ENCODE data around the gene MCTP1.

The MCTP1 gene

GRCh38 chr5:95009812-95010211 is 275.1 kb downstream of the MCTP1 start:
- Histone ChIP-seq H3K9ac (ENCODE audit: low read depth, low read length, poor library complexity, severe bottlenecking) (no peak overlapping the region), H3K36me3 (ENCODE audit: insufficient read depth, low read length) (peaks cover 7% of the 10 kb centered on the region; the same call in 1 of the 2 replicates), H4K20me1 (ENCODE audit: insufficient read depth, low read length, poor library complexity, severe bottlenecking) (no peaks in the 10 kb centered on the region), H3K79me2 (ENCODE audit: insufficient read depth, low read length) (no peaks in the 10 kb centered on the region), H3K9me3 (ENCODE audit: insufficient read depth, low read depth, low read length) (peaks cover 11% of the 10 kb centered on the region; the same call in 1 of the 2 replicates), H3K4me1 (ENCODE audit: insufficient read depth, low read length, poor library complexity, severe bottlenecking) (no peaks in the 10 kb centered on the region), H3K4me2 (ENCODE audit: low read depth, low read length, poor library complexity, severe bottlenecking) (no peak overlapping the region), H3K4me3 (ENCODE audit: low read length, poor library complexity, severe bottlenecking) (no peak overlapping the region), H3K27me3 (ENCODE audit: insufficient read depth, low read length, poor library complexity, severe bottlenecking) (no peaks in the 10 kb centered on the region), H3K9me2 (replicated peaks; ENCODE audit: low read depth, low read length) (no peaks in the 10 kb centered on the region), H3F3A (ENCODE audit: low read depth) (no peaks in the 10 kb centered on the region), H2AFZ (ENCODE audit: low read length) (no peak overlapping the region)
- TF ChIP-seq CTCF (conservative IDR thresholded peaks at IDR 0.05; ENCODE audit: low read length): no peak
- TF ChIP-seq EZH2phosphoT487 (IDR thresholded peaks at IDR 0.05; ENCODE audit: borderline replicate concordance): no peak

- Histone ChIP-seq H3K27me3 (ENCODE audit: insufficient read depth, low read length, poor library complexity, severe bottlenecking) (no peaks in the 10 kb centered on the region), H3K79me2 (ENCODE audit: insufficient read depth, low read length) (no peaks in the 10 kb centered on the region), H3K9me3 (ENCODE audit: insufficient read depth, low read depth, low read length) (peaks cover 22% of the 10 kb centered on the region; the same call in 1 of the 2 replicates), H3K36me3 (ENCODE audit: insufficient read depth, low read length) (peaks cover 7% of the 10 kb centered on the region; the same call in 1 of the 2 replicates), H3K4me1 (ENCODE audit: insufficient read depth, low read length, poor library complexity, severe bottlenecking) (no peaks in the 10 kb centered on the region), H4K20me1 (ENCODE audit: insufficient read depth, low read length, poor library complexity, severe bottlenecking) (no peaks in the 10 kb centered on the region), H3K4me3 (ENCODE audit: low read length, poor library complexity, severe bottlenecking) (no peak overlapping the region), H3K4me2 (ENCODE audit: low read depth, low read length, poor library complexity, severe bottlenecking) (no peak overlapping the region), H3K9me2 (replicated peaks; ENCODE audit: low read depth, low read length) (no peaks in the 10 kb centered on the region), H2AFZ (ENCODE audit: low read length) (no peak overlapping the region), H3F3A (ENCODE audit: low read depth) (no peaks in the 10 kb centered on the region), H3K9ac (ENCODE audit: low read depth, low read length, poor library complexity, severe bottlenecking) (no peak overlapping the region)
- TF ChIP-seq CTCF (conservative IDR thresholded peaks at IDR 0.05; ENCODE audit: low read length): no peak
- no peak for TF ChIP-seq EZH2phosphoT487 (IDR thresholded peaks at IDR 0.05; ENCODE audit: borderline replicate concordance)
These were observed 276.8 kb downstream of the MCTP1 start for GRCh38 chr5:95007921-95008597.

- H3K27me3 ChIP-seq (ENCODE audit: insufficient read depth, low read length, poor library complexity, severe bottlenecking): no peaks in the 10 kb centered on the region
- H3K9ac ChIP-seq (ENCODE audit: low read depth, low read length, poor library complexity, severe bottlenecking): no peak overlapping the region
These were observed 279.1 kb downstream of the MCTP1 start for GRCh38 chr5:95005811-95006210.

More at GRCh38 chr5:95005811-95006210, 279.1 kb downstream of the MCTP1 start:
- Histone ChIP-seq H3F3A (ENCODE audit: low read depth) (no peaks in the 10 kb centered on the region), H3K4me1 (ENCODE audit: insufficient read depth, low read length, poor library complexity, severe bottlenecking) (no peaks in the 10 kb centered on the region), H3K79me2 (ENCODE audit: insufficient read depth, low read length) (no peaks in the 10 kb centered on the region), H3K4me2 (ENCODE audit: low read depth, low read length, poor library complexity, severe bottlenecking) (no peak overlapping the region), H3K9me3 (ENCODE audit: insufficient read depth, low read depth, low read length) (peaks cover 22% of the 10 kb centered on the region; the same call in 1 of the 2 replicates), H3K9me2 (replicated peaks; ENCODE audit: low read depth, low read length) (no peaks in the 10 kb centered on the region), H3K36me3 (ENCODE audit: insufficient read depth, low read length) (peaks cover 2% of the 10 kb centered on the region; the same call in 1 of the 2 replicates), H3K4me3 (ENCODE audit: low read length, poor library complexity, severe bottlenecking) (no peak overlapping the region), H4K20me1 (ENCODE audit: insufficient read depth, low read length, poor library complexity, severe bottlenecking) (no peaks in the 10 kb centered on the region), H2AFZ (ENCODE audit: low read length) (no peak overlapping the region)
- TF ChIP-seq CTCF (conservative IDR thresholded peaks at IDR 0.05; ENCODE audit: low read length) (no peak), EZH2phosphoT487 (IDR thresholded peaks at IDR 0.05; ENCODE audit: borderline replicate concordance) (no peak)
